H1 (cell line): Measurements from ENCODE around the gene ERG28.

Experiments used
- ATF3 ChIP-seq: IDR thresholded peaks from 2 replicates; pipeline ENCODE4 v1.6.1; 2011; ENCODE audit warnings: low read depth, mild to moderate bottlenecking, low read length; ENCODE audit not compliant: insufficient read depth
- CEBPB ChIP-seq: IDR thresholded peaks from 2 replicates; pipeline ENCODE4 v1.6.1; 2012; ENCODE audit warnings: low read depth, low read length
- EZH2 ChIP-seq: fragments of 200-600 bp; sonication (generic); IDR thresholded peaks from 2 replicates; pipeline ENCODE4 v1.7.1; 2012; ENCODE audit warnings: low read depth, mild to moderate bottlenecking, moderate library complexity, low read length, inconsistent platforms; ENCODE audit not compliant: severe bottlenecking

GRCh38 chr14:75631453-75631831 lies 29.2 kb downstream of the ERG28 start:
- TF ChIP-seq ATF3 (no peak), CEBPB (no peak), EZH2 (no peak)
